Amniotic stem cell (primary cell): ENCODE data around the gene CDH23.
"Not testable (repeated sequence)": the region's sequence is repeated elsewhere in the genome, so short reads cannot be mapped to it uniquely, and the experiment has no call there.

ENCODE experiments used
- DNase-seq: peaks from one replicate; lab custom pipeline; 2025; lab: John Stamatoyannopoulos, UW

The CDH23 gene

GRCh38 chr10:71838264-71839211 lies 441.8 kb downstream of the CDH23 start:
- DNase-seq = peak; percentile 14

- DNase-seq = peak; percentile 91
These were observed 443.6 kb downstream of the CDH23 start for GRCh38 chr10:71840177-71840957.

- DNase-seq = no peak
These were observed 444.2 kb downstream of the CDH23 start for GRCh38 chr10:71840958-71841335.

GRCh38 chr10:71842422-71842821 lies 445.7 kb downstream of the CDH23 start:
- DNase-seq = no peak

GRCh38 chr10:71842856-71843686 lies 446.4 kb downstream of the CDH23 start:
- DNase-seq = no peak

- DNase-seq = no peak
These were observed 447.4 kb downstream of the CDH23 start for GRCh38 chr10:71844084-71844483.

- no peak for DNase-seq
These were observed 448.0 kb downstream of the CDH23 start for GRCh38 chr10:71844695-71845094.

GRCh38 chr10:71845410-71846405 lies 449.0 kb downstream of the CDH23 start:
- no peak for DNase-seq

GRCh38 chr10:71846816-71847215 lies 450.1 kb downstream of the CDH23 start:
- DNase-seq = no peak

GRCh38 chr10:71847418-71847817 lies 450.7 kb downstream of the CDH23 start:
- DNase-seq = no peak

- DNase-seq = no peak
These were observed 451.9 kb downstream of the CDH23 start for GRCh38 chr10:71848325-71849275.

- DNase-seq = no peak
These were observed 452.8 kb downstream of the CDH23 start for GRCh38 chr10:71849461-71849908.

- DNase-seq = no peak
These were observed 453.5 kb downstream of the CDH23 start for GRCh38 chr10:71850021-71850742.

GRCh38 chr10:71850743-71851464 lies 454.2 kb downstream of the CDH23 start, which contains the start of gene PSAP:
PSAP (minus strand) TSS chr10:71851251; CDS start chr10:71851221, 30 bp downstream.
- peak; percentile 97 for DNase-seq

- not testable (repeated sequence) for DNase-seq
These were observed 454.9 kb downstream of the CDH23 start for GRCh38 chr10:71851465-71852095.

GRCh38 chr10:71852355-71852937 lies 455.7 kb downstream of the CDH23 start:
- DNase-seq = no peak

- no peak for DNase-seq
These were observed 457.3 kb downstream of the CDH23 start for GRCh38 chr10:71854031-71854430.
